Loucy (cell line): ENCODE measurements around the gene SH3RF2.

Experiments
- H2AFZ ChIP-seq: fragments of 200-600 bp; sonication (generic); 2 replicates; pipeline ENCODE4 v1.6.0; 2016; ENCODE audit warnings: antibody characterized with exemption, mild to moderate bottlenecking, low read length, moderate library complexity
- H3F3A ChIP-seq: fragments of 200-600 bp; 2 replicates; pipeline ENCODE4 v1.6.0; 2016; ENCODE audit warnings: antibody characterized with exemption, low read depth, mild to moderate bottlenecking
- H3K27me3 ChIP-seq: fragments of 200-600 bp; sonication (generic); 2 replicates; pipeline ENCODE4 v1.6.1; 2014; ENCODE audit warnings: low read length, mild to moderate bottlenecking; ENCODE audit not compliant: insufficient read depth, poor library complexity, severe bottlenecking
- H3K36me3 ChIP-seq: fragments of 200-600 bp; sonication (generic); 2 replicates; pipeline ENCODE4 v1.6.1; 2016; ENCODE audit warnings: low read length; ENCODE audit not compliant: insufficient read depth
- H3K4me1 ChIP-seq: fragments of 200-600 bp; sonication (generic); 2 replicates; pipeline ENCODE4 v1.5.1; 2014; ENCODE audit warnings: low read length, mild to moderate bottlenecking; ENCODE audit not compliant: insufficient read depth, poor library complexity, severe bottlenecking
- H3K4me2 ChIP-seq: fragments of 200-600 bp; sonication (generic); 2 replicates; pipeline ENCODE4 v1.6.0; 2014; ENCODE audit warnings: antibody characterized with exemption, low read length, low read depth, mild to moderate bottlenecking; ENCODE audit not compliant: poor library complexity, severe bottlenecking
- H3K4me3 ChIP-seq: fragments of 200-600 bp; sonication (generic); 2 replicates; pipeline ENCODE4 v1.5.1; 2014; ENCODE audit warnings: low read length, mild to moderate bottlenecking, mixed read lengths; ENCODE audit not compliant: poor library complexity, severe bottlenecking
- H3K79me2 ChIP-seq: fragments of 200-600 bp; sonication (generic); 2 replicates; pipeline ENCODE4 v1.6.1; 2014; ENCODE audit warnings: low read length; ENCODE audit not compliant: insufficient read depth
- H3K9ac ChIP-seq: fragments of 200-600 bp; sonication (generic); 2 replicates; pipeline ENCODE4 v1.6.0; 2014; ENCODE audit warnings: mild to moderate bottlenecking, low read depth, low read length, moderate library complexity; ENCODE audit not compliant: poor library complexity, severe bottlenecking
- H3K9me2 ChIP-seq: fragments of 200-600 bp; sonication (generic); replicated peaks from 2 replicates; pipeline ENCODE4 v1.6.1; 2016; ENCODE audit warnings: low read depth, low read length, mixed read lengths
- H3K9me3 ChIP-seq: fragments of 200-600 bp; sonication (generic); 2 replicates; pipeline ENCODE4 v1.6.1; 2014; ENCODE audit warnings: mild to moderate bottlenecking, antibody characterized with exemption, low read length, low read depth; ENCODE audit not compliant: insufficient read depth
- H4K20me1 ChIP-seq: fragments of 200-600 bp; sonication (generic); 2 replicates; pipeline ENCODE4 v1.6.0; 2014; ENCODE audit warnings: antibody characterized with exemption, low read length, mild to moderate bottlenecking; ENCODE audit not compliant: insufficient read depth, poor library complexity, severe bottlenecking
- CTCF ChIP-seq: fragments of 200-600 bp; sonication (generic); conservative IDR thresholded peaks from 2 replicates; pipeline ENCODE4 v1.5.1; 2014; ENCODE audit warnings: mild to moderate bottlenecking, antibody characterized with exemption, low read length
- EZH2phosphoT487 ChIP-seq: fragments of 200-600 bp; IDR thresholded peaks from 2 replicates; pipeline ENCODE4 v1.6.1; 2018; ENCODE audit warnings: antibody characterized with exemption, mild to moderate bottlenecking, moderate library complexity, borderline replicate concordance

SH3RF2 gene

GRCh38 chr5:146003852-146004251 is 67.5 kb downstream of the SH3RF2 start:
- Histone ChIP-seq H4K20me1 (no peaks in the 10 kb centered on the region), H3K79me2 (no peaks in the 10 kb centered on the region), H3K9me2 (no peaks in the 10 kb centered on the region), H3K27me3 (no peaks in the 10 kb centered on the region), H3F3A (no peaks in the 10 kb centered on the region), H3K9ac (no peak overlapping the region), H3K9me3 (no peaks in the 10 kb centered on the region), H3K4me1 (no peaks in the 10 kb centered on the region), H3K36me3 (no peaks in the 10 kb centered on the region), H3K4me2 (no peak overlapping the region), H3K4me3 (no peak overlapping the region), H2AFZ (no peak overlapping the region)
- no peak for TF ChIP-seq EZH2phosphoT487
- TF ChIP-seq CTCF, result no peak

- H2AFZ ChIP-seq, result no peak overlapping the region
- no peak overlapping the region for H3K4me3 ChIP-seq
- H3K27me3 ChIP-seq, result no peaks in the 10 kb centered on the region
- H3K9me2 ChIP-seq, result no peaks in the 10 kb centered on the region
- H3F3A ChIP-seq, result no peaks in the 10 kb centered on the region
- H3K4me2 ChIP-seq, result no peak overlapping the region
- H3K4me1 ChIP-seq, result no peaks in the 10 kb centered on the region
- no peaks in the 10 kb centered on the region for H3K9me3 ChIP-seq
- no peaks in the 10 kb centered on the region for H3K36me3 ChIP-seq
- TF ChIP-seq CTCF, result no peak
- TF ChIP-seq EZH2phosphoT487, result no peak
- no peaks in the 10 kb centered on the region for H3K79me2 ChIP-seq
- H3K9ac ChIP-seq, result no peak overlapping the region
- no peaks in the 10 kb centered on the region for H4K20me1 ChIP-seq
These were observed 68.9 kb downstream of the SH3RF2 start for GRCh38 chr5:146005264-146005663.

- no peak overlapping the region for H3K9ac ChIP-seq
- no peaks in the 10 kb centered on the region for H3K9me2 ChIP-seq
- no peaks in the 10 kb centered on the region for H3K79me2 ChIP-seq
- H3K9me3 ChIP-seq, result no peaks in the 10 kb centered on the region
- no peaks in the 10 kb centered on the region for H3F3A ChIP-seq
- no peaks in the 10 kb centered on the region for H3K4me1 ChIP-seq
- H3K27me3 ChIP-seq, result no peaks in the 10 kb centered on the region
- no peak overlapping the region for H3K4me2 ChIP-seq
- no peaks in the 10 kb centered on the region for H3K36me3 ChIP-seq
- H4K20me1 ChIP-seq, result no peaks in the 10 kb centered on the region
- no peak for TF ChIP-seq CTCF
- no peak for TF ChIP-seq EZH2phosphoT487
- no peak overlapping the region for H3K4me3 ChIP-seq
- H2AFZ ChIP-seq, result no peak overlapping the region
These were observed 69.3 kb downstream of the SH3RF2 start for GRCh38 chr5:146005723-146006122.
